HUES6 (cell line): Measurements from ENCODE around the gene TEX22.
A peak's percentile ranks its signal among the peaks of the same experiment; 100 is the strongest.

Source experiments
- H3K27ac ChIP-seq: 2 replicates; pipeline ENCODE4 v1.7.0; 2013; ENCODE audit warnings: low read depth, mild to moderate bottlenecking, low read length, inconsistent platforms
- H3K27me3 ChIP-seq: 2 replicates; pipeline ENCODE4 v1.6.1; 2013; ENCODE audit warnings: low read length; ENCODE audit not compliant: control insufficient read depth, insufficient read depth
- H3K36me3 ChIP-seq: 2 replicates; pipeline ENCODE4 v1.6.1; 2013; ENCODE audit warnings: low read length; ENCODE audit not compliant: control insufficient read depth, insufficient read depth
- H3K4me1 ChIP-seq: 2 replicates; pipeline ENCODE4 v1.6.1; 2013; ENCODE audit warnings: low read length; ENCODE audit not compliant: control insufficient read depth, insufficient read depth
- H3K4me3 ChIP-seq: 2 replicates; pipeline ENCODE4 v1.5.1; 2013; ENCODE audit warnings: low read depth, low read length
- H3K9ac ChIP-seq: one replicate; pipeline ENCODE4 v1.6.1; 2013; ENCODE audit warnings: mild to moderate bottlenecking, low read length
- H3K9me3 ChIP-seq: 2 replicates; pipeline ENCODE4 v1.6.1; 2013; ENCODE audit warnings: low read depth, low read length; ENCODE audit not compliant: control insufficient read depth, insufficient read depth

TEX22 gene

GRCh38 chr14:105392131-105393090 lies 5.9 kb upstream of the TEX22 start:
- H3K4me3 ChIP-seq: no peak overlapping the region

DNA sequence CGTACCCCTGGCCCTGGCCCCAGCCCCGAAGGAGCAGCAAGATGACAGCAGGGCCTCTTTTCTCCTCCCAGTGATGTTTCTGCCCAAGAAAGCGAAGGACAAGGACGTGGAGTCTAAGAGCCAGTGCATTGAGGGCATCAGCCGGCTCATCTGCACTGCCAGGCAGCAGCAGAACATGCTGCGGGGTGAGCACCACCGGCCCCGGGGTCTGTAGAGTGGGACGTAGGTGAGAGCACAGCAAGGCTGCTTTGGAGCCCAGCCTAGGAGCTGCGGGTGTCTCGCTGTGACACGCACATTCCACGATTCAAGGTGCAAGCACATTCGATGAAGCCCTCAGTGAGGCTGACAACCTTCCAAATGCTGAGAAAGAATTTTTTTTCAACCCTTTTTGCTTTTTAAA lies 5.2 kb upstream of the TEX22 start:
- no peak overlapping the region for H3K27ac ChIP-seq
- H3K4me3 ChIP-seq: no peak overlapping the region
- H3K36me3 ChIP-seq: peaks cover 11% of the 10 kb centered on the region; the same call in 1 of the 2 replicates
- H3K27me3 ChIP-seq: no peaks in the 10 kb centered on the region
- H3K4me1 ChIP-seq: peaks cover 2% of the 10 kb centered on the region; the same call in 1 of the 2 replicates
- H3K9me3 ChIP-seq: no peaks in the 10 kb centered on the region
- no peak overlapping the region for H3K9ac ChIP-seq

More at GRCh38 chr14:105392131-105393090, 5.9 kb upstream of the TEX22 start:
- no peaks in the 10 kb centered on the region for H3K9me3 ChIP-seq
- no peak overlapping the region for H3K27ac ChIP-seq
- H3K36me3 ChIP-seq: peaks cover 15% of the 10 kb centered on the region
- H3K9ac ChIP-seq: peak overlapping the region; percentile 10
- no peaks in the 10 kb centered on the region for H3K27me3 ChIP-seq
- no peaks in the 10 kb centered on the region for H3K4me1 ChIP-seq

- Histone ChIP-seq H3K36me3 (peaks cover 18% of the 10 kb centered on the region), H3K4me1 (peaks cover 2% of the 10 kb centered on the region; the same call in 1 of the 2 replicates), H3K4me3 (no peak overlapping the region), H3K9ac (no peak overlapping the region), H3K9me3 (peaks cover 11% of the 10 kb centered on the region), H3K27me3 (no peaks in the 10 kb centered on the region), H3K27ac (no peak overlapping the region)
These were observed 3.4 kb upstream of the TEX22 start for GRCh38 chr14:105394714-105395537.

DNA sequence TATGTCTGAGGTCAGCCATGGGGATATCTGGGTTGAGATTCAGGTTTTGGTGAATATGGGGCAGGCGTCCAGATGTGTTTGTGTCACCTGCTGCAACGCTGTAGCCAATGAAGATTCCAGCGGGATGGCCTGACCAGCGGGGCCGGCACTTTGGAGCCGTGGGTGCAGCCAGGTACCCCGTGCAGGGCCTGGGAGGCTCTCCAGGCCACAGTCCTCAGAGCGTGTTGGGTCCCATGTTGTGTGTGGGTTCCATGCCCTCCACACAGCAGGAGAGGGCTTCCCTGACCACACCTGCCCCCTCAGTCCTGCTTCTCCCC lies 2.8 kb upstream of the TEX22 start:
- H3K27ac ChIP-seq: no peak overlapping the region
- no peak overlapping the region for H3K9ac ChIP-seq
- H3K36me3 ChIP-seq: peaks cover 23% of the 10 kb centered on the region
- no peaks in the 10 kb centered on the region for H3K27me3 ChIP-seq
- H3K4me3 ChIP-seq: no peak overlapping the region
- H3K9me3 ChIP-seq: peaks cover 16% of the 10 kb centered on the region
- peaks cover 2% of the 10 kb centered on the region; the same call in 1 of the 2 replicates for H3K4me1 ChIP-seq

- no peaks in the 10 kb centered on the region for H3K27me3 ChIP-seq
- H3K36me3 ChIP-seq: peaks cover 34% of the 10 kb centered on the region
- H3K27ac ChIP-seq: no peak overlapping the region
- peaks cover 32% of the 10 kb centered on the region for H3K9me3 ChIP-seq
- H3K4me1 ChIP-seq: peaks cover 2% of the 10 kb centered on the region; the same call in 1 of the 2 replicates
- peak overlapping the region; percentile 85 for H3K9ac ChIP-seq
- H3K4me3 ChIP-seq: peak overlapping the region; percentile 61
These were observed 897 bp upstream of the TEX22 start for GRCh38 chr14:105397350-105397931.

- H3K36me3 ChIP-seq: peaks cover 30% of the 10 kb centered on the region
- no peaks in the 10 kb centered on the region for H3K27me3 ChIP-seq
- H3K9me3 ChIP-seq: peaks cover 43% of the 10 kb centered on the region
- H3K4me3 ChIP-seq: peak overlapping the region; percentile 61
- H3K4me1 ChIP-seq: peaks cover 2% of the 10 kb centered on the region; the same call in 1 of the 2 replicates
- peak overlapping the region; percentile 88; the same call in 1 of the 2 replicates for H3K27ac ChIP-seq
- H3K9ac ChIP-seq: peak overlapping the region; percentile 83
These were observed 558 bp downstream of the TEX22 start for GRCh38 chr14:105398726-105399465.

DNA sequence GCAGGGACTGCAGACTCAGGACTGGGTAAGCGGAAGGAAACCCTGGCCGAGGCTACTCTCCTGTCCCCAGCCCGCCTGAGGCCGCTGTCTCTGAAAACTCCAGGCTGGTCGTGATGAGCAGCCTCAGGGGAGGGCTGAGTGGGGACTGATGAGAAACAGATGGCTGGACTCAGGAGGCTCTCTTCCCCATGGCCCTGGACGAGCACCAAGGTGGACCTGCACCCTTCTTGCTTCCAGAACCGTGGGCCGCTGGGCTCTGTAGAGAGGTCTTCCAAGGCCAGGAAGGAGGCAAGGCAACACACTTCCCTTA lies 1.1 kb downstream of the TEX22 start:
- H3K4me1 ChIP-seq: peaks cover 2% of the 10 kb centered on the region; the same call in 1 of the 2 replicates
- peaks cover 49% of the 10 kb centered on the region for H3K9me3 ChIP-seq
- no peaks in the 10 kb centered on the region; the same call in 1 of the 2 replicates for H3K27me3 ChIP-seq
- no peak overlapping the region for H3K9ac ChIP-seq
- no peak overlapping the region for H3K4me3 ChIP-seq
- H3K36me3 ChIP-seq: peaks cover 27% of the 10 kb centered on the region
- no peak overlapping the region for H3K27ac ChIP-seq

DNA sequence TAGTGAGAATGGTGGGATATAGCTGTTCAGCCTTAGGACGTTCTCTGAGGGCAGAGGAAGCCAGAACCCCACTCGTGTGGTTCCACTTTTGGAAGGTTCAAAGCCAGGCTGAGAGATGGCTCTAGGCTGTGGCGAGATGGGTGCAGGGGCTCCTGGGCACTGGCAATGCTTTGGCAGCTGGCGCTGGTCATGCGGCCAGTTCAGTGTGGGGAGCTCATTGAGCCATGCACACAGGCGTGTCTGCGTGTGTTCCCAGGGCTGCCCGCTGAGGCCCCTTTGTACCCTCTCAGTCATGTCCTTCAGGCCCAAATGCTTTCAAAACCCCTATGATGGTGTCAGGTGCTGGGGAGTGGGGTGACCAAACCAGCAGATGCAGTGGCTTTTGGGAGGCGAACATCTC lies 1.7 kb downstream of the TEX22 start:
- Histone ChIP-seq H3K27me3 (no peaks in the 10 kb centered on the region; the same call in 1 of the 2 replicates), H3K4me1 (peaks cover 2% of the 10 kb centered on the region; the same call in 1 of the 2 replicates), H3K4me3 (no peak overlapping the region), H3K9me3 (peaks cover 55% of the 10 kb centered on the region), H3K36me3 (peaks cover 23% of the 10 kb centered on the region), H3K27ac (no peak overlapping the region), H3K9ac (no peak overlapping the region)

GRCh38 chr14:105401699-105402098 lies 3.4 kb downstream of the TEX22 start:
- no peaks in the 10 kb centered on the region; the same call in 1 of the 2 replicates for H3K27me3 ChIP-seq

DNA sequence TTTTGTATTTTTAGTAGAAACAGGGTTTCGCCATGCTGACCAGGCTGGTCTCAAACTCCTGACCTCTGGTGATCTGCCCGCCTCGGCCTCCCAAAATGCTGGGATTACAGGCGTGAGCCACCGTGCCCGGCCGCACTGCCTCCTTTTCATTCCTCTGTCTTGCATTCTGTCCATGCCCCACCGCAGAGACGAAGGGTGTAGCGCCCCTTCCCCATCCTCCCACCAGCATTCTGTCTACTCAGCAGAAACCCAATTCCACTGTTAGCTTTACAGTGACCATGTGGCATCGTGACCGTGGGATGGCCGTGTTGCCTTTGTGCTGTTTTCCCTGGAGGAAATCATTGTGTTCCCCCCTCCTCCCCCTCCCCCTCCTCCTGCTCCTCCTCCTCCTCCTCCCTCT lies 10.3 kb downstream of the TEX22 start:
- peaks cover 42% of the 10 kb centered on the region for H3K27me3 ChIP-seq

More at GRCh38 chr14:105401699-105402098, 3.4 kb downstream of the TEX22 start:
- peaks cover 23% of the 10 kb centered on the region for H3K36me3 ChIP-seq
- H3K9ac ChIP-seq: no peak overlapping the region
- no peak overlapping the region for H3K27ac ChIP-seq
- peaks cover 2% of the 10 kb centered on the region; the same call in 1 of the 2 replicates for H3K4me1 ChIP-seq
- peaks cover 60% of the 10 kb centered on the region for H3K9me3 ChIP-seq
- H3K4me3 ChIP-seq: no peak overlapping the region

More for the DNA sequence above, 10.3 kb downstream of the TEX22 start:
- Histone ChIP-seq H3K36me3 (no peaks in the 10 kb centered on the region), H3K9ac (no peak overlapping the region), H3K9me3 (peaks cover 19% of the 10 kb centered on the region), H3K27ac (no peak overlapping the region), H3K4me1 (peaks cover 11% of the 10 kb centered on the region), H3K4me3 (no peak overlapping the region)
